HG03175 (cell line): ENCODE results near the gene TAX1BP1.
"Not testable (repeated sequence)": the region's sequence is repeated elsewhere in the genome, so short reads cannot be mapped to it uniquely, and the experiment has no call there.

Experiments used
- ATAC-seq: cut with Tn5 transposase; IDR thresholded peaks from one replicate; pipeline ENCODE4 v1.9.1; 2021; ENCODE audit warnings: mild to moderate bottlenecking, moderate library complexity; ENCODE audit not compliant: unreplicated experiment

TAX1BP1 gene

DNA sequence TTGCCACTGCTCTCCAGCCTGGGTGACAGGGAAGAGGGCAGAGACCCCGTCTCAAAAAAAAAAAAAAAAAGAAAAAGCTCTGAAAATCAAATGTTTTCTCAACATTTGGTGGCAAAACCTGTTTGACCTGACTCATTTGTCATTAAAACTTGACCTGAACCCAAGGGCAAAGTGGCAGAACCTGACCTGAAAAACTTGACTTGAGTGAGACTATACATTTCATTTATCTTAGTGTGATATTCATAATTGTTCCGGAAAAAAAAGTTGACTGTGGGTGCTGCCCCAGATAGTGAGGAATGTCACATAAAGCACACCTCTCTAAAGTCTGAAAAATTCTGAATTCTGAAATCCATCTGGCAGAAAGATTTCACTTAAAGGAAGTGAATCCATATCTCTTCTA, 2.3 kb upstream of the TAX1BP1 start:
- ATAC-seq: no peak

DNA sequence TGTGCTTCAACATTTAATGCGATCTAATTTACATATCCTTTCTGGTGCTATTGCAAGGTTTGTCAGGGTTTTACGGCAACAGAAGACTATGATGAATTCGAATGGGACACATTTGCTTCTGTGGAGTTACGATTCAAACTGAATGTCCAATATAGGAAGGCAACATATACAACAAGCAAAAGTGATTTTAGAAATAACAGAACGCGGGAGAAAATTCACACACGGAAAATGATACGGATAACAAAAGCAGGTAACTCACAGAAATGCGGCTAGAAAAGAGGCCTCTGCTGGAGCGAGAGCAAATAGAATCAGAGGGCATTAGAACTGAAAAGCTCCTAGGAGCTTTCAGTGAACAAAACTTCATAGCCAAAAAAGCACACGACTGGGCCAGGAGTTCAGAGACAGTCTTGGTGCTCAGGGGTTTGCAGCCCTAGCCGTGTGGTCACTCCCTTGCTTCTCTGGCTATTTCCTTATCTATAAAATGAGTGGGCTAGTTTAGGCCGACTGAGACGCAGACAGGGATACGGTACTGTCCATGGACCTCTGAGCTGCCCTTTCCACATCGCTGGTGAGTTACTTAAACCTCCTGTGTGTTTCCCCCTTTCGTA, 557 bp upstream of the TAX1BP1 start:
- ATAC-seq: peak; percentile 20

DNA sequence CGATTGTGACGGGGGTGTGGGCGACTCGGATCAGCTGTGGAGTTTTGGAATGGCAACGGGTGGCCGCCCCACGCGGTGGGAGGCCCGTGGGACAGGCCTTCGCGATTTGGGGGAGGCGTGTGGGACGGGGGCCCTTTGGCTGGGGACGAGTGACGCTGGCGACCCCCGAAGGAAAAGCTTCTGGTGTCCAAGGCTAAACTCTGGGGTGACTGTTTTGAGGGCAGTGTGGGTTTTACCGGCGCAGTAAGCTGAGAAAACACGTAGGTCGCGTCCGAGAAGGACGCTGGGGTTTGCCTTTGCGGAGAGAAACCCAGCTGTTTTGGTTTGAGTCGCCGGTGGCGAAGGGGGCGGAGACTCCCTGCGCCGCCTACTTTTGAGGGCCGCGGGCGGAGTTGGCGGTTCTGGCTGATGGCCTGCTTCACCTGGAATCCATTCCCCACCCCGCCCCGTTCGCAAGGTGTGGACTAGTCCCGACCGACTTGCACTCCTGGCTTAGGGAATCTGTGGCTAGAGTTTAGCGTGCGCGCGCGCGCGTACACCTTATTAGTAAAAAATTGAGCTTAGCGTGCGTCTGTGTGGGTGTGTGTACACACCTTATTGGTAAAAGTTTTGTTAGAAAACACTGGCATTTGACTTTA, 606 bp downstream of the TAX1BP1 start:
- ATAC-seq: peak; percentile 81

DNA sequence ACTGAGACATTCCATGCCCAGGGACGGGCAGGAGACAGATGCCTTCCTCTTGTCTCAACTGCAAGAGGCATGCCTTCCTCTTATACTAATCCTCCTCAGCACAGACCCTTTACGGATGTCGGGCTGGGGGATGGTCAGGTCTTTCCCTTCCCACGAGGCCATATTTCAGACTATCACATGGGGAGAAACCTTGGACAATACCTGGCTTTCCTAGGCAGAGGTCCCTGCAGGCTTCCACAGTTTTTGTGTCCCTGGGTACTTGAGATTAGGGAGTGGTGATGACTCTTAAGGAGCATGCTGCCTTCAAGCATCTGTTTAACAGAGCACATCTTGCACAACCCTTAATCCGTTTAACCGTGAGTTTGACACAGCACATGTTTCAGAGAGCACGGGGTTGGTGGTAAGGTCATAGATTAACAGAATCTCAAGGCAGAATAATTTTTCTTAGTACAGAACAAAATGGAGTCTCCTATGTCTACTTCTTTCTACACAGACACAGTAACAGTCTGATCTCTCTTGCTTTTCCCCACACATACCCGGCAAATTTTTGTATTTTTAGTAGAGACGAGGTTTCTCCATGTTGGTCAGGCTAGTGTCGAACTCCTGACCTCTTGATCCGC, 2.2 kb downstream of the TAX1BP1 start:
- not testable (repeated sequence) for ATAC-seq

DNA sequence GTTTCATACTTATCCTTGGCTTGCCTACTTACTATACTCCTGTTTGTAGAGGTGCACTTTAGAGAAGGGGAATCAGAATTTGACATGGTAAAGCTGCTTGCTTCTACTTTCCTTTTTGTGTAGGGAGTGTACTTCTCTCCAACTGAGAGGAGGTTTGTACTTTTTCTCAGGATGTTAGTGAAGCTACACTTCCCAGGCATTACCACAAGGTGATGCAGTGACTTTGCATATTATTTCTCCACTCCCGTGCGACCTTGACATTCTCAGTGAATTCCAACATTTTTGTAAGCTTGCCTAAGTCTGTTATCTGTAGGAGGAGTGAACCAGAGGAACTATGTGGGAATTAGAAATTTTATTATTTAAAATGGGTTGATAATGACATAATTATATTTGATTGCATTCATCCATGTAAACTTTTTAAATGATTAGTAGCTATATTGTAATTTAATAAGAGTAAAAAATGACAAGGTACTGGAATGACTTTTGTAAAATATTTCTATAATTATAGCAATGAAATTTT, 5.2 kb downstream of the TAX1BP1 start:
- no peak for ATAC-seq

DNA sequence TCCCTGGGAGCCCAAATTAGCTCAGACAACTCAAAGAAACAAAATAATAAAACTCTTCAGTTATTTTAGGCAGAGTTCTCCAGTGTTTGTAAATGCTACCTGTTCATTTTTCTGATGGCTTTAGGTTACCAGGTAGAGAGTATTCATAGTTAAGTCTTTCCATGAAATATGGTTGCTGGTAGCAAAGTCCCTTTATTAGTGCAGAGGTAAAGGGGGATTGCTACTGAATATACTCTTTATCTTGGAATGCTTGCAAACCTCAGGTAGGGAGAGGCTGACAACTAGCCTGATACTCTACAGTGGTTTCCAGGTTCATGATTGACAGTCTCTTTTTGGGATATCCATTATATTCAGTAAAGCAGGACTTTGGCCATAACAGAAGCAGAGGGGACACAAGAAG, 6.5 kb downstream of the TAX1BP1 start:
- ATAC-seq: no peak

DNA sequence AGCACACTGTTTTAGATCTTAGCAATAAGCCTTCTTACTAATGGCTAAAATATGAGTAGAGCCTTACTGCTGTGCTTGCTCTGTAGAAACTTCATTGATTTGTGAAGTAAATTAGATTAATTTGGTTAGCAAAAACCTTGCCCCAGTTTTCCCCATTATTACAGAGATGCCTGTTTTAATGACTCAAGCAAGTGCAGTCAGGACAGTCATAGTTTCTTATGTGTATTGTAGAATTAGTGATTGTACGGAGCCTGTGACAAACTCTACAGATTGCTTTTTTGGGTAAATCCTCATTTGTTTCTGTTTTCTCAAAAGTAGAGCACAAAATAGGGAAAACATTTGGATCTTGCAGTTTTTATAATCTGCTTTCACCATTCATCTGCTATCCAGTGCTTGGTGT, 7.0 kb downstream of the TAX1BP1 start:
- ATAC-seq: no peak

DNA sequence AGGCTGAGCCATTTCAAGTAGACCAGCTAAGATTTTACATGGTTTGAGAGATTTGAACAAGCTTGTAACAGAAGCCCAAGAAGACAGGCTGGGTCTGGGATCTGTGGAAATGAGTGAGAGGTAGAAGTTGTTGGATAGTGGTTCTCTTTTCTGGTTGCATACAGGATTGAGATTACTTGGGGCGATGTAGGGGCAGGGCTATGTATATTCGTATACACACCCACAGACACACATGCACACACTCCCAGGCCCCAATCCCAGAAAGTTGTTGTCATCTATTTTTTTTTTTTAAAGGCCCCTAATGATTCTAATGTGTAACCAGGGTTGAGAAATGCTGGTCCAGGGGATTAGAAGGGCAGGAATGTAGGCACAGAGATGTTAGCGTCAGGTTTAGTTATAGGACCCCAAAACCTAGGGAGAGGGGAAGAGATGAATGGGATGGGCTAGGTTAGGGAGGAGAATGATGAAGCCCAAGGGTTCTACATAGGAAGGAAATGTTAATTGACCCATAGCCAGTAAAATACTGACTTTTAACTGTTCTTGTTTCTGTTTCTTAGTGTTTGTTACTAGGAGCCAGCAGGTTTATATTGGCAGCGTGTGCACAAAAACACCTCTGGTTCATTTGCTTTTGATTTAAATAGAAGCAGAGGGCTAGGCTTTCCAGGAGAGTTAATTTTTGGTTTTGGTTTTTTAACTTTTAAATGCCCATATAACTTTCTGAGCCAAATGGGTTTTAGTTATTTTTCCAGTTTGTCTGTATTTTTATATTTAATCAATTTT, 7.8 kb downstream of the TAX1BP1 start:
- ATAC-seq: no peak

DNA sequence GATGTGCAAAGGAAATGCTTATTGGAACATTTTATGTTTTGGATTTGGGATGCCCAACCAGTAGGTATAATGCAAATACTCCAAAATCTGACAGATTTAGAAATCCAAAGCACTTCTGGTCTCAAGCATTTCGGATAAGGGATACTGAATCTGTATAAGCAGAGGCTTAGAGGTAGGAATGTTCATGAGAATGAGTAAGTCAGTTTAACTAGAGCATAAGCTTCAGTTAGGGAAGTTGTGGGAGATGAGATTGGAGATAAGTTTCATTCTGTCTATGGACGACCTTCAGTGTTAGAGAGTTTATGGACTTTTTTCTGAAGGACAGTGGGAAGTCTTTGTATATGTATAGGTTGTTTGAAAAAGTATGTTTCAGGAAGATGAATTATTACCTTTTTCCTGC, 10.4 kb downstream of the TAX1BP1 start:
- no peak for ATAC-seq

DNA sequence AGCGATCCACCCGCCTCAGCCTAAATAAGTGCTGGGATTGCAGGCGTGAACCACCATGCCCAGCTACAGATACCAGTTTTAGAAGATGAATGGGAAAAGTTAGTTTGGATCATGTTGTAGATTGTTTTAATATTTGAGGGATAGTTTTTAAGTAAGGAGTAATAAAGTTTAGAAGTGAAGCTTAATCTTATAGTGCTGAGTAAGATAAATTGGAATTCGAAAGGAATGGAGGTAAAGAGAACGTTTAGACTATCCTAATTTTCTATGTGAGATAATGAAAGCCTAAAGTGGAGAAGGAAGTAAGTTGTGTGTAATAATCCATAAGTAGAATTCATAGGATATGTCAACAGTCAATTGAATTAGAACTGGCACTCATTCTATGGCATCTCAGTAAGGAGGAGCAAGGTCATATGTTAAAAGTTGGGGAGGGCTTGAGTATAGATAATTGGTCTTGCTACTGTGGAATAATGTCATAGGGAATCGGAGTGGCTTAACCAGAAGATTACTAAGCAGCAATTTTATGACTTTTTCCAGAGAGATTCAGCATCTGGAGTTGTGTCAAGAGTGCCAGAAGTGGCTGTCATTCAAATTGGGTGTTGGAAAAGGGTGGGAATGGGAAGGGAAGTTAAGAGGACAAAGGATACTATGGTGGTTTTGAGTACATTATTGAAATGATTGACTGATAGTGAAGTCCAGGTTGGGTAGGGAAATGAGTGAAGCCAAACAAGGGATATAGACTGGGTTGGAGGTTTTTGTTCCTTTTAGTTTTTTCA, 12.1 kb downstream of the TAX1BP1 start:
- no peak for ATAC-seq

DNA sequence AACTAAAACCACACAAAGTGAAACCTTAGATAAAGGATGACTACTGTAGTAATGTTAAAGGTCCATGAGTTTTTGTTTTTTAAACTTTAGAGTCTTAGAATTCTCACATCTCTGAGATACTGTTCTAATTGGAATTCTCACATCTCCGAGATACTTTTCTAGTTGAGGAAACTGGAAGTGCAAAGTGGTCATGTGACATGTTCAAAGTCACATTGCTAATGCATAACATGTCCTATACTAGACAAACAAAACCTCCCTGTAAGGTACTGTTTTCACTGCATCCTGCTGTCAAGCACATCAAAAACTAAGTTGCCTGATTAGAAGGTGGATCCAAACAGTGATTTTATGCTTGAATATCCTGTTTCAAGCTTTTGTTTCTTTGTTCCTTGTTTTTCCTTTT, 13.9 kb downstream of the TAX1BP1 start:
- ATAC-seq: no peak

DNA sequence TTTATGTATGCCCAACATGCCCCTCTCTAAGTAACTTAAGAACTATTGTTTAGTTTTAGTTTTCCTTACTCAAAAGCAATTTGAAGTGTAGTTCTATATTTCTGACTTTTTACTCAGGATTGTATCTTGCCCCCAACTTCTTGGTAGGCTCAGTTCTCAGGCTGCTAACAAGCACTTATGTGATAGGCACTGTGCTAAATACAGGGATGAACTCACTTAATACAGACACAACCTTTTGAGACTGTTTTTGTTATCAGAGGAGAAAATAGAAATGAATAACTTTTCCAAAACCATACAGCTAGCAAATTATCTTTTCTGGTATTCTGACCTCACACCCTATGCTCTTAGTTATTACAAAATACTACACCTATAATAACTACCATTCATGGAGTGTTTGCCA, 16.3 kb downstream of the TAX1BP1 start:
- no peak for ATAC-seq

DNA sequence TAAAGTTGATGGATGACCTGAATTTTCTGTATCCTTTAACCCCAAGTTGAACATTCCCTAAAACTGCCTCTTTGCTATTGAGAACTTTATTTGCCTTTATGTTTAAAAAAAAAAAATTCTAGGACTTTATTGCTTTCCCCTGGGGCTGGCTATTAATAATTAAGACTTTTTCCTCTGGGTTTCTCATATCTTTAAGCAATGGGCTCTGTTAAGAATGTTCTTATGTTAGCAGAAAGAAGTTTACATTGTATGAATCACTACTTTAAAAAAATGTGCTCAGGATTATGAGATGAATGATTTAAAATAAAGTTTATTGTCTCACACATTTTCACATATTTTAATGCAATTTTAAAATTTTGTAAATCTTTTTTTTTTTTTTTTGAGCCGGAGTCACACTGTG, 19.5 kb downstream of the TAX1BP1 start:
- no peak for ATAC-seq

DNA sequence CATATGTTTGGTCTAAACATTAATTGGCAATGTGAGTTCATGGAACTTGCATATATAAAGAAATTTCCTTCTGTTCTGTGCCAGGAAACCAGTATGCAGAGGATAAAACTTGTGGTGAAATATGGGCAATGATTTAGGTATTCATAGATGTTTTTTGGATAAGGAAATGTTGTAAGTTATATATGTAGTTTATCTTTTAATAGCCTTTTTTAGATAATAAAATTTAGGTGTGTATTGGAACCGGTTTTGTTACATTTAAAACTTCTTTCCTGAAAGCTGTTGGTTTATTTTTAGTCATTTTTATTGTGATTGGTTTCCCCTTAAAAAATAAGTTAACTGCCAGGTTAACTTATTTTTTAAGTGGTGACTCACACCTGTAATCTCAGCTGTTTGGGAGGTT, 22.1 kb downstream of the TAX1BP1 start:
- no peak for ATAC-seq

DNA sequence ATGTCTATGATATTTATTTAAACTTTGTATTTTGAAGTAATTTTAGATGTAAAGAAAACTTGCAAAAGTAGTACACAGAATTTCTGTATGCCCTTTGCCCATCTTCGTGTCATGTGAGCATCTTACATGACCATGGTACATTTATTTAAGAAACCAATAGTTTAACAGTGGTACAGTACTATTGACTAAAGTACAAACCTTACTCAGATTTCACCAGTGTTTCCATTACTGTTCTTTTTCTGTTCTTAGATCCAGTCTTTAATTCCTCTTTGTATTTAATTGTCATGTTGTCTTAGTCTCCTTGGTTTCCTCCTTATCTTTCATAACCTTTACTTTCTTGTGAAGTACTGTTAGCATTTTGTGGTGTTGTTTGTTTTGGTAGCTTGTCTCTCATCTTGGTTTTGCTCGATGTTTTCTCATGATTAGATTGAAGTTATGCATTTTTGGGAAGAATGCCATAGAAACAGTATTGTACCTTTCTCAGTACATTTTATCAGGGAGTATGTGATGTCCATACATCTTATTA, 24.1 kb downstream of the TAX1BP1 start:
- no peak for ATAC-seq

DNA sequence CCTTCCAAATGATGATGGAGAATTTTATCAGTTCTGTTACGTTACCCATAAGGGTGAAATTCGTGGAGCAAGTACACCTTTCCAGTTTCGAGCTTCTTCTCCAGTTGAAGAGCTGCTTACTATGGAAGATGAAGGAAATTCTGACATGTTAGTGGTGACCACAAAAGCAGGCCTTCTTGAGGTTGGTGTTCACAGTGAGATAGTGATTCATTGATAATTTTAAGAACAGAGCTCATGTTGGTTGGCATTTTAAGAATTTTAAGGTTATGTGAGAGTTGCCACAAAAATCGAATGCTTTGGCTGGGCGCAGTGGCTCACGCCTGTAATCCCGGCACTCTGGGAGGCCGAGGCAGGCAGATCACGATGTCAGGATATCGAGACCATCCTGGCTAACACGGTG, 25.9 kb downstream of the TAX1BP1 start:
- no peak for ATAC-seq

DNA sequence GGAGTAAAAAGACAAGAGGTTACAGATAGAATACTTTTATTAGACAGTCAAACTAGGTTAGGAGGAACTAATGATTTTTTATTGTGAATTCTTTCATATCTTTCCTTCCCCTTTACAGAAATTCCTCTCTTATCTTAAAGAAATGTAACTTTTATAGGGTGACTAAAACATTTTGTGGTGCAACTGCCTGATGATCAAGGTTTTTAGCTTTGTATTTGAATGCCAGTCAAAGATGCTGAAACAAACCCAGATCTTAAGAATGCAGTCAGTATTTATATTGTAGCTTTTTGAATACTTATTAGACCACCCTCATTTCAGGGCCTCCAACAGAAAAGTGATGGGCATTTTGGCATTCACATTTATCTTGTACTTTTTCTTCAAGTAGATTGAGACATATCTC, 27.4 kb downstream of the TAX1BP1 start:
- no peak for ATAC-seq

DNA sequence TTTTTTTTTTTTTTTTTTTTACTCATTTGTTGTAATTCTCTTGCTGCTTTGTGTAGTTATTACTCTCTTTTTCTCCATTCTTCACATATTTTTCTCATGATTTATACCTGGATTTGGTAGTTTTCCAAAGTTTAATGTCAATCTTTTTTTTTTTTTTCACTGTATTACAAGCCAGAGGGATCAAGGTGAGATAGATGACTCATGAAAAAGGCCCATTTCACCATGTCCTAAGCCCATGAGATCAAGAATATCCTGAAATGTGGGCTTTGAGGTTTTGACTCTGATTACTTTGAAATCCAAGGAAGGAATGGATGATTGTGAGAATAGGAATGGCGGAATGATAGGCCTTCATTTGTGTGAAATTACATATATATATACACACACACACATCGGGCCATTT, 31.1 kb downstream of the TAX1BP1 start:
- no peak for ATAC-seq

DNA sequence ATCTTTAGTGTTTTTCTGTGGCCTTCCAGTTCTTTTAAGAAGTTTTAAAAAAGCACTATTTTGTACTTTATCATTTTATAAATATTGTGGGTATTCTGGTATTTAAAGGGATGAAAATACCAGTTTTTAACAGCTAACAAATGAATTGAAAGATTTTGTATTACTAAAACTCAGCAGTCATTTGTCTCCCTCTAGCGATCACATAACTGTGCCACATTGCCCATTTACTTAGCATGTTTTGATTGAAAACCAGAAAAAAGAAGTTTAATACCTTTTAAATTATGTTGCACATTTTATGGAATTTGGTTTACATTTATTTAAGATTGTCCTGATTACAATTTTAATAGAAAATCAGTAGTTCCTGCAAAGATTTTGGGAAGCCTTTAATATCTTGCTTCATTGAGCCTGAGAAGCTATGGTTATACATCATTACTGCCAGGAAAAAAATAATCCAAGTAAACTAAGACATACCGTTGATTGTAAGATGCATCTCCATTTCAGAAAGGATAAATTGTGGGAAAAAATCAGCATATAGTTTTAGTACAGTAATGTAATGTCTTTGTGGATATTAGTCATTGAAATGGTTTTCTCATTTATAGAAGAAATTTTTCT, 34.9 kb downstream of the TAX1BP1 start:
- no peak for ATAC-seq

DNA sequence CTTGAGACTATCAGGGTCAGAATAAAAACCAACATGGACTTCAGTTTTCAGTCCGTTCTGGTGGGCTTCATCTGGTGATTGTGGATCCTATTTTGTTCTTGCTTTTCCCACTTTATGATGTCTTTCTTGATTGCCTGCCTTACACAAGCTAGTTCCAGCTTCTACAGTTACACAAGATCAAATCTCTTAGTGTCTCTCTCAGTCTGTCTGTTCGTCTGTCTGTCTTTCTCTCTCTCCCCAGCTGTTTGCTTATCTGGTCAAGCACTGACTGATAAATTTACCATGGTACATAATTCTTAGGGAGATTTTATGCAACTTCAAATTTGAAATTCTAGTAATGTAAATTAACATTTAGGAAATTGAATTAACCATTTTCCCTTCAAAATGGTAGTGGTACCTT, 35.8 kb downstream of the TAX1BP1 start:
- ATAC-seq: no peak
